HG03103 (cell line): ENCODE data around the gene ANK3.

Experiments used
- ATAC-seq: cut with Tn5 transposase; IDR thresholded peaks from one replicate; pipeline ENCODE4 v1.9.1; 2021; ENCODE audit warnings: low read depth; ENCODE audit not compliant: unreplicated experiment

ANK3 gene

GRCh38 chr10:60148266-60148840 lies 241.3 kb downstream of the ANK3 start:
- no peak for ATAC-seq

- ATAC-seq: no peak
These were observed 242.0 kb downstream of the ANK3 start for GRCh38 chr10:60147576-60148265.

DNA sequence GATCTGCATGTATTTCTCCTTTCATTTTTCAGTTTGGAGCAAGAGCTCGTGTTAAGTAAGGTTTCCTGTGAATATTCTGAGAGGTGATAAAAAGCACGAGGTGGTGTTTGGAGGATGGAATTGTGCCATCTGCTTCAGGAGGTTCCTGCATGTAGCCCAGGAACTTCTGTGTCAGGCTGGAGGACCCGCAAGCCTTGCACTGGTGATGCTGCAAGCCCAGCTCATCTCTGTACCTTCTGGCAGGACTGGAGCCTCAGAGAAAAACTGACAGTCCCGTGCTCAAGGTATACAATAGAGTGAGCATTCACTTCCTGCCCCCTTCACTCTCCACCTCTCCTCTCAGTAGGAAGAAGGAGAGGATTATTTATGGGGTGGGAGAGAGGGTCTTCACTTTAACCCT lies 242.7 kb downstream of the ANK3 start:
- no peak for ATAC-seq

DNA sequence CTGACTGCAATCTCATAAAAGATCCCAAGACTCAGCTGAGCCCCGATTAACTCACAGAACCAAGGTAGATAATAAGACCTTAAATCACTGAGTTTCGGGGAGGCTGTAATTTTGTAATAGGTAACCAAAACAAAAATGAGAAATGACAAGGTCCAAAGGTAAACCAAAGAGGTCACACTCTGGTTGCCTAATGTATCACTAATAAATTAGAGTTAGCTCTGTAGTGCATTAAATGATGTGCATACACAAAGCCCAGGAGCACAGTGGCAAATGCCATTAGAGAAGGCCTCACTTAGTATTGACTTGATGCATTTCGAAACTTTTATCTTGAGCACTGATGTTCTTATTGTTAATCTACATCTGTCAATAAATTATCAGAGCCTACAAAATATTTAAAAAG lies 245.6 kb downstream of the ANK3 start:
- no peak for ATAC-seq

DNA sequence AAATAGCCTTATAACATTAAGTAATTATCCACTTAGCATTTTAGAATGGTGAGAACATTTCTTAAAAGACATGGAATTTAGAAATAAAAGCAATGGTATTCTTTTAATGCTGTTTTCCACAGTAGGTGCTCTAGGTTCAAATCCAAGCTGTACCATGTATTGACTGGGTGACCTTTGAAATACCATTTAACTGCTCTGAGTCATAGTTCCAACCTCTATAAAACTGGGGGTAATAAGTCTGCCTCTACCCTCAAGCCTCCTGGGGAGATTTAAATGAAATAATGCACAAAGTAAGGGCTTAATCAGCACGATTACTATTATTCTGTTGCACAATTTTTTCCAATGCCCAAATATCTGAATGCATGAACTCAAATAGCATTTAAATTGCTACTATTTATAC lies 246.9 kb downstream of the ANK3 start:
- ATAC-seq: no peak

GRCh38 chr10:60141896-60142559 lies 247.6 kb downstream of the ANK3 start:
- no peak for ATAC-seq

DNA sequence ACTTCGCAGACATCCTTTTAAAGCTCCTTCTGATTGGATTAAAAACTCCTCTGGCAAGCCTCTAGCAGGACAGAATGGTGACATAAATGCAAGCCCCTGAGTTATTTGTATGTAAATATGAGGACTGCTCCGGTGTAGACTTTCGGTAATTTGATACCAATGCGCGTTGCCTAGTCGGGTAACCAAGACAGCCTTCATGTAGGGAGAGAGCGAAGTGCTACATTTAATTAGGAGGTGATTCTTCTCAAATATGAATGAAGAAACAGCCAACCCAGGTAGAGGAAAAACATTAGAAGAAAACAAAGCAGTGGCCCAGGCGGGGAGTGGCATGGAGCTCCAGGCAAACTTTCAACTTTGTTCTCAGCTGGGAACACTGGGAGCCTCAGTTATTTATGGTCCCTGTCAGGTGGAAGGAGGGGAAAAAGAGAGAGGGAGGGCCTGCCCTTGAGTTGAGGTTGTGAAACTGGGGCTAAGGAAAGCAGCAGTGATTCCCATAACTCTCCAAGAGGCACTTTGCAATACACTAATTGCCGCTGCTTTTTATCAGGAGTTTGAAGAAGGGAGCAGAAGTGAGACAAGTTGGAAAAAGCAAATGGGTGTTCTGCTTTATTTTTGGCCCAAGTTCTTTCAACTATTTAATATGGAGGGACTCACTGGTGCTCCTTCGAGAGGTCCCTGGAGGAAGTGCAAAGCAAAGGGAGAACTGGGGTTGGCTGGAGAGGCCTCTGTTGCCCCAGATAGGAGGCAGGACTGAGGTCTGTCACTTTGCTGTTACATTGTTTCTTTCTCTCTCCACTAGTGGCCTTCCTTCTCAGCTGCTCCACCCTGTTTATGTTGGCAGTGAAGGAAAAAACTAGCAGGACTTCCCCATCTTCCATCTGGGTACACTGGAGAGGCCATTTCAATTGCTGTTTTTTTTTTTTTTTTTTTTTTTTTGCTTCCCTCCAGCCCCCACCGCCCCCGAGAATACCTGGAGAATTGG lies 248.7 kb downstream of the ANK3 start:
- ATAC-seq: no peak

- no peak for ATAC-seq
These were observed 249.7 kb downstream of the ANK3 start for GRCh38 chr10:60139798-60140566.

DNA sequence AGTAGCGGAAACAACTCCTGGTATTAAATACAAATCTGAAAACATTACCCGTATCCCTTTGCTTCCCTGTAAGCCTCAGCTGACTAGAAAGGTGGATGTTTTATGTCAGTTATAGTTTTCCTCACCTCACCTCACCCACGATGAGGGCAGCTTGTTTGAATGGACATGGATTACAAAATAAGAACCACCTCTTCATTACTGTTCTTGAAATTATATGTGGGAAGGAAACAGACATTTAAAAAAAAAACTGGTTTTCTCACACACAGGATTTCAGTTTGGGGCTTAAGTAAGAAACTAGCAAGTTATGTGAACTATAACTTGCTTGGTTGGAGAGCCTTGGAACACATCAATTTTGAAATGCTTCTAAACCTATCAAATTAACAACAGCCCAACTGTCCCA lies 250.4 kb downstream of the ANK3 start:
- ATAC-seq: no peak

DNA sequence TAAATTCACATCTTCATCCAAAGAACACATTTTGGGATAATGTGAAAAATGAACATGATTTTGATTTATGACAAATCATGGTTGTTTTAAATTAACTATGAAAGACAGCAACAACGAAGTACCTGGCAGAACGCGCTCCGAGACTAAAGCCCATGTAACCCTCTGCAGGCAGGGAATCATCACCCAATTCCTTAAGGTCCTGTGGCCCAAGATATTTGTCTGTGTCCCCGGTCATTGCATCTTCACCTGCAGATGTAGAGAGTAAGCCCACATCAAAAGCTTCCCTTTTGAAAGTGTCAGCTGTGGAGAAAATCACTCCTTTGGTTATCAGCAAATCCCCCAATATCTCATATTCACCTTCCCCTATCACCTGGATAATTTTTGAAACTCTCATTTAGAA lies 250.8 kb downstream of the ANK3 start:
- ATAC-seq: no peak

- ATAC-seq: no peak
These were observed 251.6 kb downstream of the ANK3 start for GRCh38 chr10:60138026-60138425.

DNA sequence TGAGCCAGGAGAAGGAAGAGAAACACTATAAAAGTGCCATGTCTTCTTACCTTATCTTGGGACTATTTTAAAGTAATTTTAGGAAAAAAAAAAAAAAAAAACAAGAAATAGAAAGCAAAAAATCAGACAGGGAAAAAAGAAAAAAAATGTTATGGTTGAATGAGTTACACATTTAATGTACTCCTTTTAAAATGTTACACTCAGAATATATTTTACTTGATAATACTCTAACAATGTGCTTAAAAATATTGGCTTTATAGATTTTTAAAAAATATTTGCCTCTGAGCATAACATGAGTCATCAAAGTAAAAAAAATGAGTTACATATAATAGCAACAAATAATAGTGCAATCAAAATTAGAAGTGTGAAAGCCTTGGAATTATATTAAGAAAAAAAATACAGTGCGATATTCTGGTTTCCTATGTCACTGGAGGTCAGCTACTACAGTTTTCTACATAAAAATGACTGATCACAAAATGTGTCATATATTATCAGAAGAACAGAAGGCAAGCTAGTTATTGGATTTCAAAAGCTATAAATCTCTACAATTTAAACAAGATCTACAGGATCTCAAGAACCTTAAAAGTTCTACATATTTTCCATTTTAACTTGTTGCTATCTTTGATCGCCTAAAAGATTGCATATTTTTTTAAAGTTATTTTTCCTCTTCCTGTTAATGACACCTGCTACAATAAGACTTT lies 252.2 kb downstream of the ANK3 start:
- no peak for ATAC-seq

- ATAC-seq: no peak
These were observed 254.7 kb downstream of the ANK3 start for GRCh38 chr10:60135020-60135419.

DNA sequence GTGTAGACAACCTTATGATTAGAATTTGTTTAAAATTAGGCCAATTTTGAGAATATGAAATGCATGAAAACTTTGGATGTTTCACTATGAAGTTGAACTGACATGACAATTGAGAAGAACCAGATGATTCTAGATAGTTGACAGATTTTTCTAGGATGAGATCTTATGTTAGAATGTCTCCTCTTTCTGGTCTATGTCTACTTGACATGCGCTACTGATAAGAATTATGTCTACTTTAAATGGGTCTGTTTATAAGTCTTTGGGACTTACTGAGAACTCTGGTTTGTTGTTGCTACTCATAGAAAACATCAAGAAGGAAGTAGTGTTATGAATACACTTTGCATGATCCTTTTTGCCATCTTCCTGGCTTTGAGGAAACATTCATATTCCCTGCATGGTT lies 255.1 kb downstream of the ANK3 start:
- ATAC-seq: no peak

DNA sequence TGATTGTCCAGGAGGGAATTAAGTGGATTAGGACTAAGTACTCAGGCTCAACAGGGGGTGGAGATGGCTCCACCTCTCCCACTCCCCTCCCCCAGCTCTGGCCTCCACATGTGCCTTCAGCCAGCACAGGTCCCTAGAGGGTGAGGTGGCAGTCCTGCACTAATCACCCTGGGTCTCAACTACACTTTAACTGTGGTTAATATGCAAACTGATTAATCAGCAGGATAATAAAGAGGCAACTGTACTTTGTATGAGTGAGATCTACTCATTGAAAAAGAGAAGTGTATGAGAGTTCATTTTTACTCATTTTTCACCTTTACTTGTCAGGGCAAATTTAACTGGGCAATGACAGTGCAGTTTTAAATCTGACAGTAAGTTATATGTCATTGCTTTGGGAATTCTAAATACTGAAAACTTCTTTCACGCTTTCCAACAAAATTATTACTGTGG lies 259.5 kb downstream of the ANK3 start:
- no peak for ATAC-seq

- no peak for ATAC-seq
These were observed 263.8 kb downstream of the ANK3 start for GRCh38 chr10:60125895-60126294.

GRCh38 chr10:60124536-60124935 lies 265.1 kb downstream of the ANK3 start:
- ATAC-seq: no peak

- no peak for ATAC-seq
These were observed 266.0 kb downstream of the ANK3 start for GRCh38 chr10:60123668-60124067.

DNA sequence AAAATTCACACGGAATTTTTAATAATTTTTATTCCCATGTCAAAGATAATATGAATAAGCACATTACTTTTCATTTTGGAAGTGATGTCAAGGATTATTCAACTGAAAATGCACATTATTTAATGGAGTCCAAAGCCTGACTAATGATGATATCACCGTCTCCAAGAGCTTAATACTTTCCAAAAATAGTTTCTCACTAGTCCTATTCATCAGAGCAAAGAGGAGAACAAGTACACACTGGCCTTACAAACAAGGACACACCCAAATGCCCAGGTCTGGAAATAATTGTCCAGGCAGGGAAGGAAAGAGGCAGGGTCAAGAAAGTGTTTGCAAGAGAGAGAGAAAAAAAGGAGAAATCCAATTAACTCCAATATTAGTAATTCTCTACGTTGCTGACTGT lies 266.5 kb downstream of the ANK3 start:
- ATAC-seq: no peak

GRCh38 chr10:60122190-60122589 lies 267.5 kb downstream of the ANK3 start:
- ATAC-seq: no peak
